ENCODE measurements around the gene CTU2. TPM values are rescaled to one million over a fixed set of nuclear protein-coding genes. Genes with fewer than 3 reads are reported as not detected.

CTU2 gene
- total and polyA plus RNA-seq, 10 donors = 7.2 to 28.2 (median 15.5) TPM

DNA sequence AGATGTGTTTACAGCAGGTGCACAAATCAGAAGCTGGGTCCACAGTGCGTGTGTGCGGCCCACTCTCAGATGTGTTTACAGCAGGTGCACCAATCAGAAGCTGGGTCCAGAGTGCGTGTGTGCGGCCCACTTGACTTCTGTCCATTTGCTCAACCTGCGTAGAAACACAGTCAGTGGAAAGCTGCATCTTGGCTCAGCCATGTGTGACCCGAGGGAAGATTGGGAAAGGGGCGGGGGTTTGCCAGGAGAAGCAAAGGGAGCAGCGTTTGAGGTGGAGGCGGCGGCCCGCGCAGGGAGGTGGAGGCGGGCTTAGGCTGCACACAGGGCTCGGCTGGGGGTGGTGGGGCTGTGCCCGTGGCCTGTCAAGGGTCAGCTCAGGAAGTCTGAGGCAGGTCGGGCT lies 4.3 kb downstream of the CTU2 start:
- Histone ChIP-seq H3K27ac (no peak overlapping the region), H3K27me3 (replicated peaks in 1 of 7) (no peaks in the 10 kb centered on the region), H3K4me1 (peaks cover 8 to 35% (median 21%) of the 10 kb centered on the region in 6 donors), H3K4me3 (no peak overlapping the region), H3K9me3 (no peaks in the 10 kb centered on the region), H3K36me3 (peaks cover 0 to 40% (median 24%) of the 10 kb centered on the region in 6 donors)
- intact Hi-C loops (cut with DNase I; ENCODE audit: low total_unique reads) = no loop called here
- TF ChIP-seq, protein P1, sequence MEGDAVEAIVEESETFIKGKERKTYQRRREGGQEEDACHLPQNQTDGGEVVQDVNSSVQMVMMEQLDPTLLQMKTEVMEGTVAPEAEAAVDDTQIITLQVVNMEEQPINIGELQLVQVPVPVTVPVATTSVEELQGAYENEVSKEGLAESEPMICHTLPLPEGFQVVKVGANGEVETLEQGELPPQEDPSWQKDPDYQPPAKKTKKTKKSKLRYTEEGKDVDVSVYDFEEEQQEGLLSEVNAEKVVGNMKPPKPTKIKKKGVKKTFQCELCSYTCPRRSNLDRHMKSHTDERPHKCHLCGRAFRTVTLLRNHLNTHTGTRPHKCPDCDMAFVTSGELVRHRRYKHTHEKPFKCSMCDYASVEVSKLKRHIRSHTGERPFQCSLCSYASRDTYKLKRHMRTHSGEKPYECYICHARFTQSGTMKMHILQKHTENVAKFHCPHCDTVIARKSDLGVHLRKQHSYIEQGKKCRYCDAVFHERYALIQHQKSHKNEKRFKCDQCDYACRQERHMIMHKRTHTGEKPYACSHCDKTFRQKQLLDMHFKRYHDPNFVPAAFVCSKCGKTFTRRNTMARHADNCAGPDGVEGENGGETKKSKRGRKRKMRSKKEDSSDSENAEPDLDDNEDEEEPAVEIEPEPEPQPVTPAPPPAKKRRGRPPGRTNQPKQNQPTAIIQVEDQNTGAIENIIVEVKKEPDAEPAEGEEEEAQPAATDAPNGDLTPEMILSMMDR (IDR thresholded peaks at IDR 0.05 in 8 of 11, conservative IDR thresholded peaks at IDR 0.05 in 3 of 11) = no peak
- TF ChIP-seq POLR2AphosphoS5 (IDR thresholded peaks at IDR 0.05) (no peak), POLR2A (IDR thresholded peaks at IDR 0.05) (no peak)
- no peak for DNase-seq
- WGBS, 5 donors = 70 to 82% (median 74%) methylated on average over 15 to 16 of the region's 16 CpGs

DNA sequence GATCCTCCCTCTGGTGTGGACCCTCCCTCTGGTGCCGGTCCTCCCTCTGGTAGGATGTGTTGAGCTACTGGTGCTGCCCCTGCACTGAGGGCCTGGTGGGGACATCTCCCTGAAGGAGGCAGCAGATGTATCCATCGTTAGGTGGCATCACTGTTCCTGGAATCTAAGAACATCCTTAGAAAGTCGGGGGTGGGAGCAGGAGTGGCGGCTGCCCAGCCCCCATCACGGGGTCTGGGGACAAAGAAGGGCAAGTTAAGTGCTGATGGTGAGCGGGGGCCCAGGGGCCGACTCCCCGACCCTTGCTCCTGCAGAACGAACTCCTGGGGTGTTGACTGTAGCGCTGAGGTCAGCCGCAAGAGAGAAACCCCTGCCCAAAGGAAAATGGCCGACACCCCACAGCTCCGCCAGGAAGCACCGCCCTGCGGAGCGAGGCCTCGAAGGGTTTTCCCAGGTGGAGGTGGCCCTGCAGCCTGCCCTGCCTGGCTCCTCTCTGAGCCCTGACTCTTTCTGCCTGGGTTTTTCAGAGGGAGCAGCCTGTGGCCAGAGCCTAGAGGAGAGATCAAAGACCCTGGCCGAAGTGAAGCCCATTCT lies 5.5 kb downstream of the CTU2 start:
- H3K9me3 ChIP-seq = no peaks in the 10 kb centered on the region
- H3K36me3 ChIP-seq = peaks cover 0 to 53% (median 37%) of the 10 kb centered on the region in 6 donors
- peaks cover 6 to 28% (median 15%) of the 10 kb centered on the region in 6 donors for H3K4me1 ChIP-seq
- no peak overlapping the region for H3K27ac ChIP-seq
- H3K4me3 ChIP-seq = no peak overlapping the region
- WGBS, 5 donors = 80 to 90% (median 84%) methylated on average over 16 to 18 of the region's 18 CpGs
- no peaks in the 10 kb centered on the region for H3K27me3 ChIP-seq (replicated peaks in 1 of 7)
- no peak for DNase-seq
- intact Hi-C loops (cut with DNase I; ENCODE audit: low total_unique reads) = no loop called here
- TF ChIP-seq POLR2AphosphoS5 (IDR thresholded peaks at IDR 0.05) (no peak), POLR2A (IDR thresholded peaks at IDR 0.05) (no peak)
- TF ChIP-seq, protein P1 (IDR thresholded peaks at IDR 0.05 in 8 of 11, conservative IDR thresholded peaks at IDR 0.05 in 3 of 11) = no peak

DNA sequence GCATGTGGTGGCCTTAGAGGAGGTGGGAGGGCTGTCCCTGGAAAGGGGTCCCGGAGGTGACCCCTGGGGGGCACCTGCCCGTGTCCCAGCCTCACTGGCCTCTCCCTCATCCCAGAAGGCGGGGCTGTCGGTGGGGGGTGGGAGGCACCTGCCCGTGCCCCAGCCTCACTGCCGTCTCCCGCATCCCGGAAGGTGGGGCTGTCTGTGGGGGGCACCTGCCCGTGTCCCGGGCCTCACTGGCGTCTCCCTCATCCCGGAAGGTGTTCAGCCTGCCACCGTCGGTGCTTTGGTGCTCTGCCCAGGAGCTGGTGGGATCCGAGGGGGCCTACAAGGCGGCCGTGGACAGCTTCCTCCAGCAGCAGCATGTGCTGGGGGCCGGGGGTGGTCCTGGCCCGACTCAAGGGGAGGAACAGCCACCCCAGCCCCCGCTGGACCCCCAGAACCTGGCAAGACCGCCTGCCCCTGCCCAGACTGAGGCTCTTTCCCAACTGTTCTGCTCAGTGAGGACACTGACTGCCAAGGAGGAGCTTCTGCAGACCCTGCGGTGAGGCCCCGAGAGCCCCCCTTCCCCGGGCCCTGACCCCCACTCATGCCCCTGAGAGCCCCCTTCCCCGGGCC lies 6.2 kb downstream of the CTU2 start:
- Histone ChIP-seq H3K9me3 (no peaks in the 10 kb centered on the region), H3K4me3 (no peak overlapping the region), H3K4me1 (peaks cover 0 to 21% (median 8%) of the 10 kb centered on the region in 6 donors), H3K27ac (no peak overlapping the region), H3K27me3 (replicated peaks in 1 of 7) (no peaks in the 10 kb centered on the region), H3K36me3 (peaks cover 0 to 59% (median 43%) of the 10 kb centered on the region in 6 donors)
- intact Hi-C loops (cut with DNase I; ENCODE audit: low total_unique reads) = no loop called here
- no peak for DNase-seq
- 66 to 86% (median 82%) methylated on average over 7 to 25 of the region's 25 CpGs for WGBS, 5 donors
- no peak for TF ChIP-seq POLR2A (IDR thresholded peaks at IDR 0.05)
- TF ChIP-seq, protein P1 (IDR thresholded peaks at IDR 0.05 in 8 of 11, conservative IDR thresholded peaks at IDR 0.05 in 3 of 11) = no peak
- peak in 1 of 3 donors; percentile 15 for TF ChIP-seq POLR2AphosphoS5 (IDR thresholded peaks at IDR 0.05)

DNA sequence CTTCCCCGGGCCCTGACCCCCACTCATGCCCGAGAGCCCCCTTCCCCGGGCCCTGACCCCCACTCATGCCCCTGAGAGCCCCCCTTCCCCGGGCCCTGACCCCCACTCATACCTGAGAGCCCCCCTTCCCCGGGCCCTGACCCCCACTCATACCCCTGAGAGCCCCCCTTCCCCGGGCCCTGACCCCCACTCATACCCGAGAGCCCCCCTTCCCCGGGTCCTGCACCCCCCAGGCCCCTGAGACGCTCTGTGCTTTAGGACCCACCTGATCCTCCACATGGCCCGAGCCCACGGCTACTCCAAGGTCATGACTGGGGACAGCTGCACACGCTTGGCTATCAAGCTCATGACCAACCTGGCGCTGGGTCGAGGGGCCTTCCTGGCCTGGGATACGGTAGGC lies 6.8 kb downstream of the CTU2 start:
- H3K27ac ChIP-seq = no peak overlapping the region
- no peak for DNase-seq
- H3K36me3 ChIP-seq = peaks cover 0 to 65% (median 47%) of the 10 kb centered on the region in 6 donors
- intact Hi-C loops (cut with DNase I; ENCODE audit: low total_unique reads) = no loop called here
- TF ChIP-seq, protein P1 (IDR thresholded peaks at IDR 0.05 in 8 of 11, conservative IDR thresholded peaks at IDR 0.05 in 3 of 11) = no peak
- no peak for TF ChIP-seq POLR2A (IDR thresholded peaks at IDR 0.05)
- no peak for TF ChIP-seq POLR2AphosphoS5 (IDR thresholded peaks at IDR 0.05)
- no peaks in the 10 kb centered on the region for H3K9me3 ChIP-seq
- 87 to 100% (median 93%) methylated on average over 5 to 15 of the region's 15 CpGs; no CpG with 5 or more reads in 1 of the 5 donors for WGBS, 5 donors
- peaks cover 0 to 16% (median 3%) of the 10 kb centered on the region in 6 donors for H3K4me1 ChIP-seq
- H3K27me3 ChIP-seq (replicated peaks in 1 of 7) = no peaks in the 10 kb centered on the region
- H3K4me3 ChIP-seq = no peak overlapping the region

Data from spleen (tissue), 11 donors.